Liver (tissue), 3 donors: Measurements from ENCODE around the gene SYMPK.

Experiments used
- ATF3 ChIP-seq: IDR thresholded peaks from 2 replicates; pipeline ENCODE4 v1.6.1; 2016; ENCODE audit warnings: antibody characterized with exemption
- EGR1 ChIP-seq, 2 donors: IDR thresholded peaks; 2 replicates each; pipeline ENCODE4 v1.6.1; 2016 to 2018; ENCODE audit warnings: antibody characterized with exemption in 2 of 2, low read depth in 2 of 2
- FOXA2 ChIP-seq: IDR thresholded peaks from 2 replicates; pipeline ENCODE4 v1.6.1; 2016; ENCODE audit warnings: antibody characterized with exemption
- HNF4G ChIP-seq: IDR thresholded peaks from 2 replicates; pipeline ENCODE4 v1.6.1; 2016; ENCODE audit warnings: antibody characterized with exemption
- REST ChIP-seq: IDR thresholded peaks from 2 replicates; pipeline ENCODE4 v1.6.1; 2016; ENCODE audit warnings: antibody characterized with exemption, mild to moderate bottlenecking
- TAF1 ChIP-seq: conservative IDR thresholded peaks from 2 replicates; pipeline ENCODE4 v1.6.1; 2016; ENCODE audit warnings: antibody characterized with exemption, mild to moderate bottlenecking
- YY1 ChIP-seq: IDR thresholded peaks from 2 replicates; pipeline ENCODE4 v1.6.1; 2016; ENCODE audit warnings: antibody characterized with exemption, mild to moderate bottlenecking
- TF ChIP-seq, protein P1 (sequence below): fragments of 150-350 bp; IDR thresholded peaks from 2 replicates; pipeline ENCODE4 v1.5.1; 2017; ENCODE audit warnings: improper control_type of control experiment, low read depth, low read length; ENCODE audit not compliant: missing input control
- TF ChIP-seq, protein P2 (sequence below): IDR thresholded peaks from 2 replicates; pipeline ENCODE4 v1.6.1; 2016; ENCODE audit warnings: antibody characterized with exemption
- donor health status: healthy.
- donor health status: healthy.

GRCh38 chr19:45772912-45773311, 90.0 kb downstream of the SYMPK start:
- TF ChIP-seq, protein P1, sequence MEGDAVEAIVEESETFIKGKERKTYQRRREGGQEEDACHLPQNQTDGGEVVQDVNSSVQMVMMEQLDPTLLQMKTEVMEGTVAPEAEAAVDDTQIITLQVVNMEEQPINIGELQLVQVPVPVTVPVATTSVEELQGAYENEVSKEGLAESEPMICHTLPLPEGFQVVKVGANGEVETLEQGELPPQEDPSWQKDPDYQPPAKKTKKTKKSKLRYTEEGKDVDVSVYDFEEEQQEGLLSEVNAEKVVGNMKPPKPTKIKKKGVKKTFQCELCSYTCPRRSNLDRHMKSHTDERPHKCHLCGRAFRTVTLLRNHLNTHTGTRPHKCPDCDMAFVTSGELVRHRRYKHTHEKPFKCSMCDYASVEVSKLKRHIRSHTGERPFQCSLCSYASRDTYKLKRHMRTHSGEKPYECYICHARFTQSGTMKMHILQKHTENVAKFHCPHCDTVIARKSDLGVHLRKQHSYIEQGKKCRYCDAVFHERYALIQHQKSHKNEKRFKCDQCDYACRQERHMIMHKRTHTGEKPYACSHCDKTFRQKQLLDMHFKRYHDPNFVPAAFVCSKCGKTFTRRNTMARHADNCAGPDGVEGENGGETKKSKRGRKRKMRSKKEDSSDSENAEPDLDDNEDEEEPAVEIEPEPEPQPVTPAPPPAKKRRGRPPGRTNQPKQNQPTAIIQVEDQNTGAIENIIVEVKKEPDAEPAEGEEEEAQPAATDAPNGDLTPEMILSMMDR = no peak
- no peak for TF ChIP-seq YY1
- no peak for TF ChIP-seq TAF1
- no peak for TF ChIP-seq FOXA2
- TF ChIP-seq EGR1 (IDR thresholded peaks at IDR 0.05; ENCODE audit: low read depth in 2 of 2) = no peak
- TF ChIP-seq, protein P2, sequence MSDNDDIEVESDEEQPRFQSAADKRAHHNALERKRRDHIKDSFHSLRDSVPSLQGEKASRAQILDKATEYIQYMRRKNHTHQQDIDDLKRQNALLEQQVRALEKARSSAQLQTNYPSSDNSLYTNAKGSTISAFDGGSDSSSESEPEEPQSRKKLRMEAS = no peak
- no peak for TF ChIP-seq REST
- no peak for TF ChIP-seq ATF3
- no peak for TF ChIP-seq HNF4G
